Caco-2 (cell line): Measurements from ENCODE around the gene CRB1. TPM values are rescaled to one million over a fixed set of nuclear protein-coding genes. Genes with fewer than 3 reads are reported as not detected.
A peak's percentile ranks its signal among the peaks of the same experiment; 100 is the strongest.

ENCODE experiments used
- BruUV-seq: library from RNA; stranded (reverse); fragments of 400-500 nt; replicated peaks from 2 replicates; lab custom pipeline; 2021; lab: Mats Ljungman, UMichigan
- CTCF ChIA-PET: fragments of 300-600 bp; sonication (Branson Sonifier 250); formaldehyde crosslinking; loops from one replicate; lab custom pipeline; 2022; ENCODE audit warnings: antibody characterized with exemption; lab: Charles Lee
- POLR2A ChIA-PET: fragments of 300-600 bp; sonication (Branson Sonifier 250); formaldehyde crosslinking; loops from one replicate; lab custom pipeline; 2022; ENCODE audit warnings: antibody characterized with exemption; lab: Charles Lee
- DNase-seq, 2 experiments: peaks; one replicate each; pipeline versions ENCODE4 v3.0.0 to v3.0.0-alpha.2; 2020 to 2022
- H3K27me3 ChIP-seq: replicated peaks from 2 replicates; pipeline ENCODE4 v1.6.0; 2011; ENCODE audit warnings: low read length; ENCODE audit not compliant: control insufficient read depth, insufficient read depth
- H3K36me3 ChIP-seq: 2 replicates; pipeline ENCODE4 v1.5.1; 2011; ENCODE audit warnings: low read length; ENCODE audit not compliant: control insufficient read depth, insufficient read depth
- H3K4me1 ChIP-seq: fragments of 250-450 bp; sonication (Bioruptor Pico); 2 replicates; pipeline ENCODE4 v1.5.1; 2020; ENCODE audit warnings: mild to moderate bottlenecking
- H3K4me3 ChIP-seq: 2 replicates; pipeline ENCODE4 v1.5.1; 2011; ENCODE audit warnings: low read depth, mild to moderate bottlenecking, control low read depth, low read length
- H3K9me3 ChIP-seq: fragments of 250-450 bp; sonication (Bioruptor Pico); 2 replicates; pipeline ENCODE4 v1.5.1; 2020; ENCODE audit warnings: mild to moderate bottlenecking, moderate library complexity
- H3K27ac Mint-ChIP-seq: one replicate; pipeline ENCODE4 v1.8.0; 2022; ENCODE audit warnings: mixed read lengths; ENCODE audit not compliant: unreplicated experiment
- H3K27me3 Mint-ChIP-seq: one replicate; pipeline ENCODE4 v1.8.0; 2022; ENCODE audit warnings: mixed read lengths; ENCODE audit not compliant: insufficient read depth, unreplicated experiment
- H3K36me3 Mint-ChIP-seq: one replicate; pipeline ENCODE4 v1.8.0; 2022; ENCODE audit warnings: mild to moderate bottlenecking, mixed read lengths; ENCODE audit not compliant: insufficient read depth, unreplicated experiment
- H3K4me1 Mint-ChIP-seq: one replicate; pipeline ENCODE4 v1.8.0; 2022; ENCODE audit warnings: low read depth, mixed read lengths; ENCODE audit not compliant: unreplicated experiment
- H3K4me3 Mint-ChIP-seq: one replicate; pipeline ENCODE4 v1.8.0; 2022; ENCODE audit warnings: mild to moderate bottlenecking, moderate library complexity, mixed read lengths; ENCODE audit not compliant: unreplicated experiment
- H3K9me3 Mint-ChIP-seq: one replicate; pipeline ENCODE4 v1.8.0; 2022; ENCODE audit warnings: mixed read lengths; ENCODE audit not compliant: unreplicated experiment
- CTCF ChIP-seq, 2 experiments: fragments of 200-600 bp in 1 of 2; IDR thresholded peaks; 1 replicate in 1 of 2; 2 replicates in 1 of 2; pipeline versions ENCODE4 v1.5.1 to v1.8.0; 2011 to 2022; ENCODE audit warnings: antibody characterized with exemption in 1 of 2, control low read depth in 1 of 2, inconsistent platforms in 1 of 2, low read depth in 1 of 2, low read length in 1 of 2, mild to moderate bottlenecking in 1 of 2, moderate library complexity in 1 of 2; ENCODE audit not compliant: insufficient read depth in 1 of 2, severe bottlenecking in 1 of 2, unreplicated experiment in 1 of 2
- intact Hi-C: fragments of 100-400 bp; cut with micrococcal nuclease; formaldehyde crosslinking; loops from one replicate; pipeline ENCODE4 v1.10.0; 2022; ENCODE audit not compliant: unreplicated experiment
- total RNA-seq: library from RNA; stranded (reverse); gene quantifications from 2 replicates; pipeline ENCODE4 v1.2.3, GENCODE V29; 2022

Gene CRB1
- total RNA-seq, 1 experiment from 2014 or later, result not detected

GRCh38 chr1:197249324-197249723, 18.7 kb upstream of the CRB1 start:
- BruUV-seq, result no TSS peak
- CTCF ChIA-PET, result interaction anchor here (0.6 kb wide), 1 partner anchor 22 kb away, joined by 4 read pairs; no protein-coding TSS in a partner anchor

GRCh38 chr1:197250616-197251015, 17.4 kb upstream of the CRB1 start:
- Histone ChIP-seq H3K9me3 (no peaks in the 10 kb centered on the region), H3K4me1 (no peaks in the 10 kb centered on the region), H3K36me3 (no peaks in the 10 kb centered on the region), H3K4me3 (no peak overlapping the region), H3K27me3 (no peaks in the 10 kb centered on the region)
- POLR2A ChIA-PET, result no interaction called here
- no peak for DNase-seq
- CTCF ChIA-PET, result interaction anchor here (0.6 kb wide), 1 partner anchor 667 kb away, joined by 3 read pairs; no protein-coding TSS in a partner anchor
- BruUV-seq, result no TSS peak
- Mint-ChIP-seq H3K4me1 (peaks cover 15% of the 10 kb centered on the region), H3K4me3 (no peak overlapping the region), H3K9me3 (no peaks in the 10 kb centered on the region), H3K36me3 (peaks cover 4% of the 10 kb centered on the region), H3K27ac (no peak overlapping the region), H3K27me3 (peaks cover 3% of the 10 kb centered on the region)
- TF ChIP-seq CTCF (IDR thresholded peaks at IDR 0.05; ENCODE audit: insufficient read depth in 1 of 2, low read depth in 1 of 2, low read length in 1 of 2, severe bottlenecking in 1 of 2, unreplicated experiment in 1 of 2), result no peak
- intact Hi-C loops, result loop anchor here (5.0 kb wide), 1 partner anchor 68 kb away; no protein-coding TSS in a partner anchor

More at GRCh38 chr1:197249324-197249723, 18.7 kb upstream of the CRB1 start:
- H3K4me3 ChIP-seq, result no peak overlapping the region
- no peak overlapping the region for H3K4me3 Mint-ChIP-seq
- H3K27me3 ChIP-seq, result no peaks in the 10 kb centered on the region
- POLR2A ChIA-PET, result no interaction called here
- intact Hi-C loops, result no loop called here
- no peaks in the 10 kb centered on the region for H3K4me1 ChIP-seq
- H3K9me3 Mint-ChIP-seq, result no peaks in the 10 kb centered on the region
- H3K36me3 Mint-ChIP-seq, result peaks cover 4% of the 10 kb centered on the region
- DNase-seq, result no peak
- no peak overlapping the region for H3K27ac Mint-ChIP-seq
- H3K36me3 ChIP-seq, result no peaks in the 10 kb centered on the region
- TF ChIP-seq CTCF (IDR thresholded peaks at IDR 0.05; ENCODE audit: insufficient read depth in 1 of 2, low read depth in 1 of 2, low read length in 1 of 2, severe bottlenecking in 1 of 2, unreplicated experiment in 1 of 2), result no peak
- H3K4me1 Mint-ChIP-seq, result peaks cover 15% of the 10 kb centered on the region
- no peaks in the 10 kb centered on the region for H3K9me3 ChIP-seq
- H3K27me3 Mint-ChIP-seq, result peaks cover 3% of the 10 kb centered on the region

- H3K9me3 ChIP-seq, result no peaks in the 10 kb centered on the region
- peaks cover 3% of the 10 kb centered on the region for H3K27me3 Mint-ChIP-seq
- no peaks in the 10 kb centered on the region for H3K4me1 ChIP-seq
- no peak overlapping the region for H3K4me3 Mint-ChIP-seq
- DNase-seq, result peak in 1 of 2 experiments; percentile 22
- TF ChIP-seq CTCF (IDR thresholded peaks at IDR 0.05; ENCODE audit: insufficient read depth in 1 of 2, low read depth in 1 of 2, low read length in 1 of 2, severe bottlenecking in 1 of 2, unreplicated experiment in 1 of 2), result no peak
- H3K27me3 ChIP-seq, result no peaks in the 10 kb centered on the region
- ChIA-PET POLR2A (no interaction called here), CTCF (no interaction called here)
- no TSS peak for BruUV-seq
- no peaks in the 10 kb centered on the region for H3K36me3 ChIP-seq
- intact Hi-C loops, result loop anchor here (2.0 to 5.0 kb wide), 2 partner anchors 60 to 71 kb away; no protein-coding TSS in a partner anchor
- no peak overlapping the region for H3K27ac Mint-ChIP-seq
- no peaks in the 10 kb centered on the region for H3K9me3 Mint-ChIP-seq
- peaks cover 4% of the 10 kb centered on the region for H3K36me3 Mint-ChIP-seq
- H3K4me1 Mint-ChIP-seq, result peaks cover 15% of the 10 kb centered on the region
- no peak overlapping the region for H3K4me3 ChIP-seq
Measured at GRCh38 chr1:197252973-197253372, 15.1 kb upstream of the CRB1 start.
